HL-60 (cell line): ENCODE data around the gene MACF1.

Source experiments
- TF ChIP-seq, protein P1 (sequence below): IDR thresholded peaks from one replicate; pipeline ENCODE4 v1.5.1; 2011; ENCODE audit warnings: low read length, control low read depth, inconsistent platforms; ENCODE audit not compliant: insufficient read depth
- TF ChIP-seq, protein P2 (sequence below): IDR thresholded peaks from 2 replicates; pipeline ENCODE4 v1.6.1; 2012; ENCODE audit warnings: low read depth; ENCODE audit not compliant: insufficient replicate concordance

DNA sequence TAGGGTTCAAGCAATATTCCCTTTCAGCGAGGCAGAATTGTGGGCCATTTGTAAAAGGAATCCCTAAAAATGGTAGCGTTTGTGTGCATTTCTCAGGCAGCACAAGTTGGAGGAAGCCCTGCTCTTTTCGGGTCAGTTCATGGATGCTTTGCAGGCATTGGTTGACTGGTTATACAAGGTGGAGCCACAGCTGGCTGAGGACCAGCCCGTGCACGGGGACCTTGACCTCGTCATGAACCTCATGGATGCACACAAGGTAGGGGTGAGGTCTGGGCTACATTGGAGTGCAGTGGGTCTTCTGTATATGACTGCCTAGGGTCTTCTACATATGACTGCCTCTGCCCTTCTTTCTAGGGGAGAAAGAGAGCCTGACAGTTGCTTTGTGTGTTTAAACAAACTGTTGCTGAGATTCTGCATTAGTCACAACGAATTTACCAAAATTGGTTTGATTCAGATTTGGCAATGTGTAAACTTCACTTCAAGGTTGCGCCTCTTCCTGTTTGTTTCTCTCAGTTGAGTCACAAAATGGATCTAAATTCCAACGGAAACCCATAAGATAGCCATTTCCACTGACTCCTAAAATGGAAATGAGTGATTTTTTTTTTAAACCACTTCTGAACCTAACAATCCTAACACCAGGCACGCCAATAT, 246.6 kb downstream of the MACF1 start:
- TF ChIP-seq, protein P1, sequence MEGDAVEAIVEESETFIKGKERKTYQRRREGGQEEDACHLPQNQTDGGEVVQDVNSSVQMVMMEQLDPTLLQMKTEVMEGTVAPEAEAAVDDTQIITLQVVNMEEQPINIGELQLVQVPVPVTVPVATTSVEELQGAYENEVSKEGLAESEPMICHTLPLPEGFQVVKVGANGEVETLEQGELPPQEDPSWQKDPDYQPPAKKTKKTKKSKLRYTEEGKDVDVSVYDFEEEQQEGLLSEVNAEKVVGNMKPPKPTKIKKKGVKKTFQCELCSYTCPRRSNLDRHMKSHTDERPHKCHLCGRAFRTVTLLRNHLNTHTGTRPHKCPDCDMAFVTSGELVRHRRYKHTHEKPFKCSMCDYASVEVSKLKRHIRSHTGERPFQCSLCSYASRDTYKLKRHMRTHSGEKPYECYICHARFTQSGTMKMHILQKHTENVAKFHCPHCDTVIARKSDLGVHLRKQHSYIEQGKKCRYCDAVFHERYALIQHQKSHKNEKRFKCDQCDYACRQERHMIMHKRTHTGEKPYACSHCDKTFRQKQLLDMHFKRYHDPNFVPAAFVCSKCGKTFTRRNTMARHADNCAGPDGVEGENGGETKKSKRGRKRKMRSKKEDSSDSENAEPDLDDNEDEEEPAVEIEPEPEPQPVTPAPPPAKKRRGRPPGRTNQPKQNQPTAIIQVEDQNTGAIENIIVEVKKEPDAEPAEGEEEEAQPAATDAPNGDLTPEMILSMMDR = no peak
- TF ChIP-seq, protein P2, sequence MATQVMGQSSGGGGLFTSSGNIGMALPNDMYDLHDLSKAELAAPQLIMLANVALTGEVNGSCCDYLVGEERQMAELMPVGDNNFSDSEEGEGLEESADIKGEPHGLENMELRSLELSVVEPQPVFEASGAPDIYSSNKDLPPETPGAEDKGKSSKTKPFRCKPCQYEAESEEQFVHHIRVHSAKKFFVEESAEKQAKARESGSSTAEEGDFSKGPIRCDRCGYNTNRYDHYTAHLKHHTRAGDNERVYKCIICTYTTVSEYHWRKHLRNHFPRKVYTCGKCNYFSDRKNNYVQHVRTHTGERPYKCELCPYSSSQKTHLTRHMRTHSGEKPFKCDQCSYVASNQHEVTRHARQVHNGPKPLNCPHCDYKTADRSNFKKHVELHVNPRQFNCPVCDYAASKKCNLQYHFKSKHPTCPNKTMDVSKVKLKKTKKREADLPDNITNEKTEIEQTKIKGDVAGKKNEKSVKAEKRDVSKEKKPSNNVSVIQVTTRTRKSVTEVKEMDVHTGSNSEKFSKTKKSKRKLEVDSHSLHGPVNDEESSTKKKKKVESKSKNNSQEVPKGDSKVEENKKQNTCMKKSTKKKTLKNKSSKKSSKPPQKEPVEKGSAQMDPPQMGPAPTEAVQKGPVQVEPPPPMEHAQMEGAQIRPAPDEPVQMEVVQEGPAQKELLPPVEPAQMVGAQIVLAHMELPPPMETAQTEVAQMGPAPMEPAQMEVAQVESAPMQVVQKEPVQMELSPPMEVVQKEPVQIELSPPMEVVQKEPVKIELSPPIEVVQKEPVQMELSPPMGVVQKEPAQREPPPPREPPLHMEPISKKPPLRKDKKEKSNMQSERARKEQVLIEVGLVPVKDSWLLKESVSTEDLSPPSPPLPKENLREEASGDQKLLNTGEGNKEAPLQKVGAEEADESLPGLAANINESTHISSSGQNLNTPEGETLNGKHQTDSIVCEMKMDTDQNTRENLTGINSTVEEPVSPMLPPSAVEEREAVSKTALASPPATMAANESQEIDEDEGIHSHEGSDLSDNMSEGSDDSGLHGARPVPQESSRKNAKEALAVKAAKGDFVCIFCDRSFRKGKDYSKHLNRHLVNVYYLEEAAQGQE = no peak
